Natural killer cell treated with Interleukin-12 subunit alpha and Interleukin-12 subunit beta and Interleukin-15 and Interleukin-18, amount 100 ng/mL, for 72 hours (primary cell): Measurements from ENCODE around the gene CTNNA2. TPM values are rescaled to one million over a fixed set of nuclear protein-coding genes. Genes with fewer than 3 reads are reported as not detected.

Source experiments
- ATAC-seq, 2 donors: fragments of 150-1000 bp; cut with Tn5 transposase in 1 of 2; sonication (Bioruptor Pico), chemical (Tn5 transposase) in 1 of 2; 2 replicates each; pipeline ENCODE4 v1.10.0; 2021
- DNase-seq: peaks from one replicate; pipeline ENCODE4 v3.0.0; 2022; ENCODE audit warnings: low spot score
- H3K27ac Mint-ChIP-seq, 2 donors: 1 replicate in 1 of 2; 2 replicates in 1 of 2; pipeline ENCODE4 v1.8.0; 2022; ENCODE audit warnings: mixed read lengths in 2 of 2, mild to moderate bottlenecking in 1 of 2, moderate library complexity in 1 of 2
- H3K27me3 Mint-ChIP-seq, 2 donors: 1 replicate in 1 of 2; 2 replicates in 1 of 2; pipeline ENCODE4 v1.8.0; 2022; ENCODE audit warnings: mixed read lengths in 2 of 2
- H3K36me3 Mint-ChIP-seq: one replicate; pipeline ENCODE4 v1.8.0; 2022; ENCODE audit warnings: mixed read lengths
- H3K4me1 Mint-ChIP-seq, 2 donors: 1 replicate in 1 of 2; 2 replicates in 1 of 2; pipeline ENCODE4 v1.8.0; 2022; ENCODE audit warnings: low read depth in 2 of 2, mixed read lengths in 2 of 2, mild to moderate bottlenecking in 1 of 2
- H3K4me3 Mint-ChIP-seq: one replicate; pipeline ENCODE4 v1.8.0; 2022; ENCODE audit warnings: mixed read lengths
- H3K9me3 Mint-ChIP-seq: 2 replicates; pipeline ENCODE4 v1.8.0; 2022; ENCODE audit warnings: mixed read lengths
- total RNA-seq, 2 donors: library from RNA; stranded (reverse); gene quantifications; one replicate each; pipeline ENCODE4 v1.2.3, GENCODE V29; 2022

Gene CTNNA2
- total RNA-seq, 2 donors from 2014 or later = not detected

- ATAC-seq (no peak), DNase-seq (no peak)
- Mint-ChIP-seq H3K27me3 (no peaks in the 10 kb centered on the region), H3K9me3 (peaks cover 21% of the 10 kb centered on the region), H3K36me3 (peaks cover 14% of the 10 kb centered on the region), H3K4me1 (no peaks in the 10 kb centered on the region), H3K27ac (no peak overlapping the region), H3K4me3 (no peak overlapping the region)
These were observed 114.4 kb downstream of the CTNNA2 start for GRCh38 chr2:79627237-79627636.

GRCh38 chr2:79630060-79630459 is 117.2 kb downstream of the CTNNA2 start:
- ATAC-seq = no peak
- H3K36me3 Mint-ChIP-seq = peaks cover 22% of the 10 kb centered on the region
- no peak overlapping the region for H3K4me3 Mint-ChIP-seq

GRCh38 chr2:79630972-79631557 is 118.2 kb downstream of the CTNNA2 start:
- peaks cover 27% of the 10 kb centered on the region for H3K9me3 Mint-ChIP-seq
- H3K36me3 Mint-ChIP-seq = peaks cover 18% of the 10 kb centered on the region
- no peak for ATAC-seq
- no peak for DNase-seq
- no peak overlapping the region for H3K4me3 Mint-ChIP-seq
- no peaks in the 10 kb centered on the region for H3K27me3 Mint-ChIP-seq
- no peaks in the 10 kb centered on the region for H3K4me1 Mint-ChIP-seq
- no peak overlapping the region for H3K27ac Mint-ChIP-seq

More at GRCh38 chr2:79630060-79630459, 117.2 kb downstream of the CTNNA2 start:
- DNase-seq = no peak
- H3K9me3 Mint-ChIP-seq = peaks cover 27% of the 10 kb centered on the region
- H3K4me1 Mint-ChIP-seq = no peaks in the 10 kb centered on the region
- H3K27me3 Mint-ChIP-seq = no peaks in the 10 kb centered on the region
- no peak overlapping the region for H3K27ac Mint-ChIP-seq

GRCh38 chr2:79638410-79638809 is 125.6 kb downstream of the CTNNA2 start:
- Mint-ChIP-seq H3K4me3 (no peak overlapping the region), H3K36me3 (peaks cover 8% of the 10 kb centered on the region), H3K4me1 (no peaks in the 10 kb centered on the region), H3K27me3 (no peaks in the 10 kb centered on the region), H3K27ac (no peak overlapping the region), H3K9me3 (peaks cover 21% of the 10 kb centered on the region)
- DNase-seq (no peak), ATAC-seq (no peak)

- H3K27ac Mint-ChIP-seq = no peak overlapping the region
- no peak for ATAC-seq
- H3K36me3 Mint-ChIP-seq = peaks cover 8% of the 10 kb centered on the region
- no peak overlapping the region for H3K4me3 Mint-ChIP-seq
- no peaks in the 10 kb centered on the region for H3K4me1 Mint-ChIP-seq
- no peaks in the 10 kb centered on the region for H3K27me3 Mint-ChIP-seq
- peaks cover 21% of the 10 kb centered on the region for H3K9me3 Mint-ChIP-seq
- no peak for DNase-seq
These were observed 126.1 kb downstream of the CTNNA2 start for GRCh38 chr2:79638954-79639353.

GRCh38 chr2:79640001-79640400 is 127.2 kb downstream of the CTNNA2 start:
- H3K27me3 Mint-ChIP-seq = no peaks in the 10 kb centered on the region

GRCh38 chr2:79649531-79649930 is 136.7 kb downstream of the CTNNA2 start:
- H3K27ac Mint-ChIP-seq = no peak overlapping the region
- peaks cover 18% of the 10 kb centered on the region for H3K36me3 Mint-ChIP-seq
- no peaks in the 10 kb centered on the region for H3K4me1 Mint-ChIP-seq
- H3K9me3 Mint-ChIP-seq = peaks cover 29% of the 10 kb centered on the region
- H3K27me3 Mint-ChIP-seq = no peaks in the 10 kb centered on the region
- ATAC-seq (no peak), DNase-seq (no peak)
- H3K4me3 Mint-ChIP-seq = no peak overlapping the region

More at GRCh38 chr2:79640001-79640400, 127.2 kb downstream of the CTNNA2 start:
- Mint-ChIP-seq H3K36me3 (peaks cover 6% of the 10 kb centered on the region), H3K9me3 (peaks cover 18% of the 10 kb centered on the region), H3K27ac (no peak overlapping the region), H3K4me3 (no peak overlapping the region), H3K4me1 (no peaks in the 10 kb centered on the region)
- no peak for ATAC-seq
- DNase-seq = no peak

GRCh38 chr2:79660557-79660956 is 147.7 kb downstream of the CTNNA2 start:
- Mint-ChIP-seq H3K36me3 (peaks cover 13% of the 10 kb centered on the region), H3K4me3 (no peak overlapping the region), H3K27ac (no peak overlapping the region), H3K27me3 (no peaks in the 10 kb centered on the region), H3K9me3 (peaks cover 19% of the 10 kb centered on the region), H3K4me1 (no peaks in the 10 kb centered on the region)
- ATAC-seq (no peak), DNase-seq (no peak)

GRCh38 chr2:79665091-79665490 is 152.2 kb downstream of the CTNNA2 start:
- no peak for DNase-seq

GRCh38 chr2:79666430-79666829 is 153.6 kb downstream of the CTNNA2 start:
- peaks cover 20% of the 10 kb centered on the region for H3K9me3 Mint-ChIP-seq
- DNase-seq (no peak), ATAC-seq (no peak)
- H3K27ac Mint-ChIP-seq = no peak overlapping the region
- no peaks in the 10 kb centered on the region for H3K27me3 Mint-ChIP-seq
- peaks cover 13% of the 10 kb centered on the region for H3K36me3 Mint-ChIP-seq
- no peaks in the 10 kb centered on the region for H3K4me1 Mint-ChIP-seq
- no peak overlapping the region for H3K4me3 Mint-ChIP-seq

More at GRCh38 chr2:79665091-79665490, 152.2 kb downstream of the CTNNA2 start:
- Mint-ChIP-seq H3K4me3 (no peak overlapping the region), H3K27ac (no peak overlapping the region), H3K4me1 (no peaks in the 10 kb centered on the region), H3K9me3 (peaks cover 22% of the 10 kb centered on the region), H3K27me3 (no peaks in the 10 kb centered on the region), H3K36me3 (peaks cover 13% of the 10 kb centered on the region)
- ATAC-seq = no peak

- Mint-ChIP-seq H3K4me3 (no peak overlapping the region), H3K27me3 (no peaks in the 10 kb centered on the region), H3K9me3 (peaks cover 8% of the 10 kb centered on the region), H3K4me1 (no peaks in the 10 kb centered on the region), H3K36me3 (peaks cover 6% of the 10 kb centered on the region), H3K27ac (no peak overlapping the region)
- ATAC-seq = no peak
- DNase-seq = no peak
These were observed 156.9 kb downstream of the CTNNA2 start for GRCh38 chr2:79669714-79670113.

GRCh38 chr2:79670198-79670597 is 157.3 kb downstream of the CTNNA2 start:
- ATAC-seq (no peak), DNase-seq (no peak)
- no peaks in the 10 kb centered on the region for H3K4me1 Mint-ChIP-seq
- H3K27me3 Mint-ChIP-seq = no peaks in the 10 kb centered on the region
- H3K9me3 Mint-ChIP-seq = peaks cover 4% of the 10 kb centered on the region
- H3K27ac Mint-ChIP-seq = no peak overlapping the region
- peaks cover 2% of the 10 kb centered on the region for H3K36me3 Mint-ChIP-seq
- no peak overlapping the region for H3K4me3 Mint-ChIP-seq

GRCh38 chr2:79686884-79687283 is 174.0 kb downstream of the CTNNA2 start:
- Mint-ChIP-seq H3K36me3 (peaks cover 11% of the 10 kb centered on the region), H3K9me3 (peaks cover 14% of the 10 kb centered on the region), H3K27ac (no peak overlapping the region), H3K27me3 (no peaks in the 10 kb centered on the region), H3K4me3 (no peak overlapping the region), H3K4me1 (no peaks in the 10 kb centered on the region)
- DNase-seq (no peak), ATAC-seq (no peak)

GRCh38 chr2:79695248-79695647 is 182.4 kb downstream of the CTNNA2 start:
- H3K27ac Mint-ChIP-seq = no peak overlapping the region
- ATAC-seq (no peak), DNase-seq (no peak)
- no peaks in the 10 kb centered on the region for H3K4me1 Mint-ChIP-seq
- H3K4me3 Mint-ChIP-seq = no peak overlapping the region
- peaks cover 19% of the 10 kb centered on the region for H3K9me3 Mint-ChIP-seq
- no peaks in the 10 kb centered on the region for H3K27me3 Mint-ChIP-seq
- no peaks in the 10 kb centered on the region for H3K36me3 Mint-ChIP-seq

GRCh38 chr2:79697200-79697599 is 184.3 kb downstream of the CTNNA2 start:
- Mint-ChIP-seq H3K9me3 (peaks cover 16% of the 10 kb centered on the region), H3K4me3 (no peak overlapping the region), H3K4me1 (no peaks in the 10 kb centered on the region), H3K27ac (no peak overlapping the region), H3K27me3 (no peaks in the 10 kb centered on the region), H3K36me3 (no peaks in the 10 kb centered on the region)
- DNase-seq = no peak
- no peak for ATAC-seq
